Measurements from ENCODE around the gene PRKRA.

GRCh38 chr2:178397002-178397605 is 53.9 kb downstream of the PRKRA start:
- TF ChIP-seq CTCF (conservative IDR thresholded peaks at IDR 0.05) (peak; percentile 80), ZFX (IDR thresholded peaks at IDR 0.05) (no peak)
